ENCODE measurements around the gene SYNJ1.
"Not testable (repeated sequence)": the region's sequence is repeated elsewhere in the genome, so short reads cannot be mapped to it uniquely, and the experiment has no call there.

Gene SYNJ1

GRCh38 chr21:32682696-32683474, 44.9 kb downstream of the SYNJ1 start:
- no peak for DNase-seq

DNA sequence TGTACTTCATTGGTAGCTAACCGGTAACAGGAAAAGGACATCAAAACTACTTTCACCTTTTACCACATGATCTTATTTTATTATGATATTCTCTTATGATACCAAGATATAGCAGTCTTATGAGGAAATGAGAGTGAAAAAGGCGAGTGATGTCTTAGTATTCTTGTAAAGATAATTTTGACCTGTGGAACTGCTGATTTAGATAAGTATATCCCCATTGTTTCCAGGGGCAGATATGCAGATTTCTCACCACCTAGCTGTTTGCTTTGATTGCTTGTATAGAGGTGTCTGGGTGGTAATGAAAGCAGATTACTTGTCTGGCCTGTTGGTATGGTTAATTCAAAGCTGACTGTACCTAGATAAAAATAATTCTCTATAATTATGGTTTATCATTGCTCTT, 53.1 kb downstream of the SYNJ1 start:
- DNase-seq = no peak

- no peak for DNase-seq
Measured at GRCh38 chr21:32674038-32674437, 53.8 kb downstream of the SYNJ1 start.

- no peak for DNase-seq
Measured at GRCh38 chr21:32666258-32666657, 61.6 kb downstream of the SYNJ1 start.

DNA sequence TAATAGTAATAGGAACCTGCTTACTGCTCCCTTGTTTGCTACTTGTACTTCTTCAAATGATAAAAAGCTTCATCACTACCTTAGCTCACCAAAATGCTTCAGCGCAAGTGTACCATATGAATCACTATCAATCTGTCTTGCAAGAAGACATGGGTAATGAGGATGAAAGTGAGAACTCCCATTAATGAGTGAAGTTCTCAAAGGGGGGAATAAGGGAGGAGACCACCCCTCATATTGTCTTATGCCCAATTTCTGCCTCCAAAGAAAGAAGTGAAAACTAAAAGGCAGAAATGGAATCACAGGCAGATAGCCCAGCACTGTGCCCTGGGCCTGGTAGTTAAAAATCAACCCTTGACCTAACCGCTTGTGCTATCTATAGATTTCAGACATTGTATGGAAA, 63.7 kb downstream of the SYNJ1 start:
- DNase-seq = not testable (repeated sequence)

DNA sequence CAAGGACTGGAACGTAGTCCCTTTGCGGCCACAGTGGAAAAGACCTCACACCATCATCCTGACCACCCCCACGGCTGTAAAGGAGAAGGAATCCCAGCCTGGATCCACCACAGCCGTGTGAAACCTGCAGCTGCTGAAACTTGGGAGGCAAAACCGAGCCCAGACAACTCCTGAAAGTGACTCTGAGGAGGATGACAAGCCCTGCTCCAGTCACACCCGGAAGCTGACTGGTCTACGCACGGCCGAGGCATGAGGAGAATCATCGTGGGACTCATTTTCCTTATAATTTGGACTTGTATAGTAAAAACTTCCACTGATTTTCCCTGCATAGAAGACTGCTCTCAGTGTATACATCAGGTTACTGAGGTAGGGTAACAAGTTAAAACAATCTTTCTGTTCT, 65.8 kb downstream of the SYNJ1 start:
- DNase-seq = not testable (repeated sequence)

- DNase-seq = not testable (repeated sequence)
Measured at GRCh38 chr21:32661026-32661782, 66.6 kb downstream of the SYNJ1 start.

GRCh38 chr21:32658524-32658923, 69.3 kb downstream of the SYNJ1 start:
- no peak for DNase-seq

- no peak for DNase-seq
Measured at GRCh38 chr21:32653326-32653901, 74.4 kb downstream of the SYNJ1 start.

- DNase-seq = no peak
Measured at GRCh38 chr21:32648165-32648564, 79.6 kb downstream of the SYNJ1 start.

- no peak for DNase-seq
Measured at GRCh38 chr21:32645261-32646182, 82.3 kb downstream of the SYNJ1 start.

GRCh38 chr21:32641710-32642698, 85.8 kb downstream of the SYNJ1 start:
- no peak for DNase-seq

DNA sequence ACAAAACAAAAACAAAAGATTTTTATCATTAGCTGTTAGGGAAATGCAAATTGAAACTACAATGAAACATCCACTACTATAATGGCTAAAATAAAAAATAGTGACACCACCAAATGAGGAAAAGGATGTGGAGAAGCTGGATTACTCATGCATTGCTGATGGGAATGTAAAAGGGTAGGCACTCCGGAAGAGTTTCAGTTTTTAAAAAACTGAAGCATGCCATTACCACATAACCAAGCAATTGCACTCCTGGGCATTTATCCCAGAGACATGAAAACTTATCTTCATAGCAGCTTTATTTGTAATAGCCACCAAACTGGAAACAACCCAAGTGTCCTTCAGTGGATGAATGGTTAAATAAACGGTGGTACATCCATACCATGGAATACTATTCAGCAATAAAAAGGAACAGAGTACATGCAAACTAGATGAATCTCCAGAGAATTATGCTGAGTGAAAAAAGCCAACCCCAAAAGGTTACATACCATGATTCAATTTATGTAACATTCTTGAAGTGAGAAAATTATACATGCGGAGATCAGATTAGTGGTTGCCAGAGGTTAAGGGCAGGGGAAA, 101.1 kb downstream of the SYNJ1 start:
- DNase-seq = no peak

DNA sequence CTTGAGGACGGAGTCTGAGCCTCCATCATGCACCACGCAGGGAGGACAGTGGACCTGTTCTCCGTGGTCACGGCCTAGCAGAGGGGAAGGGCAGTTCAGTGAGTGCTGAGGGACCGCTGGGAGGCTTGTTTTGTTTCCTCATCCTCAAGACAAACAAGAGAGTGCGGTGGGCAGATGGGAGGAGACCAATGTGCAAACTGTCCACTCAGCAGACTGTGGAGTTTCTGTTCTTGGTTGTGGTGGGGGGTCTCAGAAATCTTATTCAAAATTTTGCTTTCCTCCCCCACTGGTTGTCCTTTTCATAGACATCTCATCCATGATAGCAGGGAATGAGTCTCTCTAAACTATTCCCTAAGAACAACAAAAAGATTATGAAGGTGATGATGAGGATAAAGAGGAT, 109.6 kb downstream of the SYNJ1 start:
- not testable (repeated sequence) for DNase-seq

GRCh38 chr21:32613436-32614043, 114.3 kb downstream of the SYNJ1 start:
- no peak for DNase-seq

- no peak for DNase-seq
Measured at GRCh38 chr21:32612999-32613337, 114.8 kb downstream of the SYNJ1 start.

DNA sequence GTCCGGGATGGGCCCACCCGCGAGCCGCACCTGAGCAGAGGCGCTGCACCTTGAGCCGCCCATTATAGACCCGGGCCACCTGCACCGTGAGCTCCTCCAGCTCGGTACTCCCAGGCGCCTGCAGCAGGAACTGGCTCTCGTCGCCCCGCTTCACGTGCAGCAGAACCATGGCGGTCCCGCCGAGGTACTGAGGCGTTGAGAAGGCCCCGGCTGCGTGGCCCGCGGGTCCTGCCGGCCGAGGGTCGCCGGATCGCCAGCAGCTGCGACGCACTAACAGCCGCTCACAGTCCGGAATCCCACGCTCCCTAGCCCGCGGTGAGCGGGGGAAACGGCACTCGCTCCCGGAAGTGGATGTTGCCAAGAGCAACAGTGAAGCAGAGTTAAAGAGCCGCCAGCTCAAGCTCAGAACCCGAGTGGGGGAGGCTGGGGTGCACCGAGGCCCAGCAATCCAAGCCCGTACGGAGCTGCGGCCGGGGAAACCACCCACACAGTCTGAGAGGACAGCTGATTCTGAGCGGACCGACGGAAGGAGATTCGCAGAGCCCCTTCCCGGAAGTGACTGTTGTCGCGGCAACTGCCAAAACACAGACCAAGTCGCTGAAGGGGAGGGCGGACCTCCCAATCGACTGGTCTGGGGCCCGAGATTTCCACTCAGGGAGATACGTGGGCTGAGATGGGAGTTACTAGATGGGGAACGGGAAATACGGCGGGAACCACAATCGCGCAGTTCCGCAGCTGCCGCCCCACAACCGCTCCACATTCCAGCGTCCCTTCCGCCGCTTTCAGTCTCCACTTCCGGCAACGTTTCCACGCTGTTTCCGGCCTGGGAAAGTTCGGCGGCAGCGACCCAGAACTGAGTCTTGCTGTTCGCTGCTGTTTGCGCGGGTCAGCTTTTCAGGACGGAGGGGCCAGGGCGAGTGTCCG, 115.5 kb downstream of the SYNJ1 start, which contains the start of gene CFAP298:
CFAP298 (minus strand) TSS at position 303 of the 924 bp plus-strand sequence; CDS start at position 169, 134 bp downstream.
- peak; percentile 89 for DNase-seq

- no peak for DNase-seq
Measured at GRCh38 chr21:32611471-32611997, 116.3 kb downstream of the SYNJ1 start.

DNA sequence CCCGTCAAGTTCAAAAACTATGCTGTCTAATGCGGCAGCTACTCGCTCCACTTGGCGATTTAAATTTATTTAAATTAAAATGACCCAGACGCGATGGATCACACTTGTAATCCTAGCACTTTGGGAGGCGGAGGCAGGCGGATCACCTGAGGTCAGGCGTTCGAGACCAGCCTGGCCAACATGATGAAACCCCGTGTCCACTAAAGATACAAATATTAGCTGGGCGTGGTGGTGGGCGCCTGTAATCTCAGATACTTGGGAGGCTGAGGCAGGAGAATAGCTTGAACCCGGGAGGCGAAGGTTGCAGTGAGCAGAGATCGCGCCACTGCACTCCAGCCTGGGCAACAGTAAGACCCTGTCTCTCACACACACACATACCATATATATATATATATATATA, 116.9 kb downstream of the SYNJ1 start:
- DNase-seq = not testable (repeated sequence)
